Ishikawa (cell line): ENCODE data around the gene EXOC4.

Source experiments
- CEBPB ChIP-seq: IDR thresholded peaks from 2 replicates; pipeline ENCODE4 v1.6.1; 2012
- CREB1 ChIP-seq: IDR thresholded peaks from 2 replicates; pipeline ENCODE4 v1.6.1; 2012; ENCODE audit warnings: low read depth
- EGR1 ChIP-seq: IDR thresholded peaks from 2 replicates; pipeline ENCODE4 v1.6.1; 2012
- EP300 ChIP-seq: IDR thresholded peaks from 2 replicates; pipeline ENCODE4 v1.6.1; 2012; ENCODE audit warnings: borderline replicate concordance
- FOXM1 ChIP-seq: IDR thresholded peaks from 2 replicates; pipeline ENCODE4 v1.6.1; 2012; ENCODE audit warnings: low read depth, borderline replicate concordance
- NFIC ChIP-seq: IDR thresholded peaks from 2 replicates; pipeline ENCODE4 v1.6.1; 2012
- RAD21 ChIP-seq: IDR thresholded peaks from 2 replicates; pipeline ENCODE4 v1.6.1; 2012; ENCODE audit warnings: low read depth
- TAF1 ChIP-seq: IDR thresholded peaks from 2 replicates; pipeline ENCODE4 v1.6.1; 2012; ENCODE audit warnings: low read depth, mild to moderate bottlenecking
- TCF12 ChIP-seq: IDR thresholded peaks from 2 replicates; pipeline ENCODE4 v1.6.1; 2012; ENCODE audit warnings: low read depth
- TEAD4 ChIP-seq: IDR thresholded peaks from 2 replicates; pipeline ENCODE4 v1.6.1; 2012
- USF1 ChIP-seq: IDR thresholded peaks from 2 replicates; pipeline ENCODE4 v1.6.1; 2012
- YY1 ChIP-seq: IDR thresholded peaks from 2 replicates; pipeline ENCODE4 v1.6.1; 2012; ENCODE audit warnings: low read depth
- ZBTB7A ChIP-seq: IDR thresholded peaks from 2 replicates; pipeline ENCODE4 v1.6.1; 2012; ENCODE audit warnings: low read depth
- TF ChIP-seq, protein P1 (sequence below): IDR thresholded peaks from 2 replicates; pipeline ENCODE4 v1.6.1; 2012; ENCODE audit warnings: low read depth, mild to moderate bottlenecking
- TF ChIP-seq, protein P2 (sequence below): IDR thresholded peaks from 2 replicates; pipeline ENCODE4 v1.6.1; 2012

Gene EXOC4

DNA sequence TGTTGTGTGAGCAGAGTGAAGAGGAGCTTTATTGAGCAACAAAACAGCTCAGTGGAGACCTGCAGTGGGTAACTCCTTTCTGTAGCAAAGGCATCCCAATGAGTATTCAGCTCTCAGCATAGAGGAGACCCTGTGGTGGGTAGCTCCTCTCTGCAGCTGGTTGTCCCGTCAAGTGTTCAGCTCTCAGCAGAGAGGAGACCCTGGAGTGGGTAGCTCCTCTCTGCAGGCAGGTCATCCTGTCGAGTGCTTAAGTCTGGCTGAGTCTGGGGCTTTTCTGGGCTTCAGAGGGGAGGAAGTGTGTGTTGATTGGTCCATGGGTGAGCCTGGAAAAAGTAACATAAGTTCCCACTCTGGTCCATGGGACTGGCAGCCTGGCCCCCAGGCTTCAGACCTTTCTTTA, 702.3 kb downstream of the EXOC4 start:
- no peak for TF ChIP-seq RAD21
- no peak for TF ChIP-seq TCF12
- no peak for TF ChIP-seq TAF1
- TF ChIP-seq YY1, result no peak

GRCh38 chr7:133957845-133958244, 705.0 kb downstream of the EXOC4 start:
- TF ChIP-seq EGR1, result no peak
- TF ChIP-seq, protein P1, sequence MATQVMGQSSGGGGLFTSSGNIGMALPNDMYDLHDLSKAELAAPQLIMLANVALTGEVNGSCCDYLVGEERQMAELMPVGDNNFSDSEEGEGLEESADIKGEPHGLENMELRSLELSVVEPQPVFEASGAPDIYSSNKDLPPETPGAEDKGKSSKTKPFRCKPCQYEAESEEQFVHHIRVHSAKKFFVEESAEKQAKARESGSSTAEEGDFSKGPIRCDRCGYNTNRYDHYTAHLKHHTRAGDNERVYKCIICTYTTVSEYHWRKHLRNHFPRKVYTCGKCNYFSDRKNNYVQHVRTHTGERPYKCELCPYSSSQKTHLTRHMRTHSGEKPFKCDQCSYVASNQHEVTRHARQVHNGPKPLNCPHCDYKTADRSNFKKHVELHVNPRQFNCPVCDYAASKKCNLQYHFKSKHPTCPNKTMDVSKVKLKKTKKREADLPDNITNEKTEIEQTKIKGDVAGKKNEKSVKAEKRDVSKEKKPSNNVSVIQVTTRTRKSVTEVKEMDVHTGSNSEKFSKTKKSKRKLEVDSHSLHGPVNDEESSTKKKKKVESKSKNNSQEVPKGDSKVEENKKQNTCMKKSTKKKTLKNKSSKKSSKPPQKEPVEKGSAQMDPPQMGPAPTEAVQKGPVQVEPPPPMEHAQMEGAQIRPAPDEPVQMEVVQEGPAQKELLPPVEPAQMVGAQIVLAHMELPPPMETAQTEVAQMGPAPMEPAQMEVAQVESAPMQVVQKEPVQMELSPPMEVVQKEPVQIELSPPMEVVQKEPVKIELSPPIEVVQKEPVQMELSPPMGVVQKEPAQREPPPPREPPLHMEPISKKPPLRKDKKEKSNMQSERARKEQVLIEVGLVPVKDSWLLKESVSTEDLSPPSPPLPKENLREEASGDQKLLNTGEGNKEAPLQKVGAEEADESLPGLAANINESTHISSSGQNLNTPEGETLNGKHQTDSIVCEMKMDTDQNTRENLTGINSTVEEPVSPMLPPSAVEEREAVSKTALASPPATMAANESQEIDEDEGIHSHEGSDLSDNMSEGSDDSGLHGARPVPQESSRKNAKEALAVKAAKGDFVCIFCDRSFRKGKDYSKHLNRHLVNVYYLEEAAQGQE, result no peak
- TF ChIP-seq TAF1, result no peak
- TF ChIP-seq USF1, result no peak
- no peak for TF ChIP-seq EP300
- TF ChIP-seq TEAD4, result no peak
- no peak for TF ChIP-seq CREB1
- no peak for TF ChIP-seq TCF12
- TF ChIP-seq YY1, result no peak

DNA sequence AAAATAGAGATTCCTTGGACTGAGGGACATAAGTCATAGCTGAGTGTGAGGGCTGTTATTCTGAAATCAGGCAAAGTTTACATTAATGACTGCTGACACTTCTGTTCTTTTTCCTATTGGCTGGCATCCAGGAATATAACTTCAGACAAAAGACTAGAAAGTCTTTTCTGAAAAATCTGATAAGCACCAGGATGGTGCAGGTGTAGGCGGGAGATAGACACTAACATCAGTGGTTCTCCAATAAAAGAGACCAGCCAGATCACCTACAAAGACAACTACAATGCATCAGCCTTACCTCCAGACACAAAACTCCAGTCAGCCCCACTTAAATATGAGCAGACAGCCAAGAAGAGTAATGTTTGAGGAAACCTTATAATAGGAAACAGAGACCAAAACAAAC, 705.9 kb downstream of the EXOC4 start:
- TF ChIP-seq TAF1, result no peak
- no peak for TF ChIP-seq EGR1
- TF ChIP-seq CEBPB, result no peak
- TF ChIP-seq ZBTB7A, result no peak
- TF ChIP-seq RAD21, result no peak
- no peak for TF ChIP-seq FOXM1
- no peak for TF ChIP-seq TEAD4
- no peak for TF ChIP-seq CREB1
- TF ChIP-seq, protein P2, sequence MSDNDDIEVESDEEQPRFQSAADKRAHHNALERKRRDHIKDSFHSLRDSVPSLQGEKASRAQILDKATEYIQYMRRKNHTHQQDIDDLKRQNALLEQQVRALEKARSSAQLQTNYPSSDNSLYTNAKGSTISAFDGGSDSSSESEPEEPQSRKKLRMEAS, result no peak
- TF ChIP-seq TCF12, result no peak
- TF ChIP-seq NFIC, result no peak
- TF ChIP-seq, protein P1, result no peak
- no peak for TF ChIP-seq USF1
- no peak for TF ChIP-seq EP300
- TF ChIP-seq YY1, result no peak

DNA sequence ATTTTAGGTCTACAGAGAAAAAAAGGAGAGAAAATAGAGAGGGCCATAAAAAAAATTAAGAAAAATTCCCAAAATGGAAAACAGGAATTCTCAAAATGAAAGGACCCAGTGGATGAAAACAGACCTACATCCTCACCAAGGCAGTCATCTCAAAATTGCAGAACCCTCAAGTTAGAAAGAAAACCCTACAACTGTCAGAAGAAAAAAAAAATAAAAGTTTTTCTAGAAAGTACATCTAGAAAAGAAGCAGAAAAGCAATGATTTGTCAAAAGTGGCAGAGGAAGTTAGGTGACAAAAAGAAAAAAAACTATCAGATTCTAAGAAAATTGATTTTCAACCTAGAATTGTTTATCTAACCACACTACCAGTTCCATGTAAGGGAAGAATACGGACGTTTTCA, 706.6 kb downstream of the EXOC4 start:
- TF ChIP-seq, protein P2, result no peak
- TF ChIP-seq FOXM1 (no peak), EP300 (no peak), USF1 (no peak), TAF1 (no peak), CREB1 (no peak), NFIC (no peak), CEBPB (no peak), TCF12 (no peak), ZBTB7A (no peak), TEAD4 (no peak), YY1 (no peak), EGR1 (no peak), RAD21 (no peak)
- TF ChIP-seq, protein P1, result no peak
